Hematopoietic multipotent progenitor cell treated with erythropoietin and hydrocortisone succinate and interleukin-3 and kit ligand, for 8 days (in vitro differentiated cells): ENCODE results near the gene GRSF1.
"Not testable (repeated sequence)": the region's sequence is repeated elsewhere in the genome, so short reads cannot be mapped to it uniquely, and the experiment has no call there.

Experiments
- DNase-seq: peaks from one replicate; pipeline ENCODE4 v3.0.0-alpha.2; 2015

GRSF1 gene, protein sequence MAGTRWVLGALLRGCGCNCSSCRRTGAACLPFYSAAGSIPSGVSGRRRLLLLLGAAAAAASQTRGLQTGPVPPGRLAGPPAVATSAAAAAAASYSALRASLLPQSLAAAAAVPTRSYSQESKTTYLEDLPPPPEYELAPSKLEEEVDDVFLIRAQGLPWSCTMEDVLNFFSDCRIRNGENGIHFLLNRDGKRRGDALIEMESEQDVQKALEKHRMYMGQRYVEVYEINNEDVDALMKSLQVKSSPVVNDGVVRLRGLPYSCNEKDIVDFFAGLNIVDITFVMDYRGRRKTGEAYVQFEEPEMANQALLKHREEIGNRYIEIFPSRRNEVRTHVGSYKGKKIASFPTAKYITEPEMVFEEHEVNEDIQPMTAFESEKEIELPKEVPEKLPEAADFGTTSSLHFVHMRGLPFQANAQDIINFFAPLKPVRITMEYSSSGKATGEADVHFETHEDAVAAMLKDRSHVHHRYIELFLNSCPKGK

DNA sequence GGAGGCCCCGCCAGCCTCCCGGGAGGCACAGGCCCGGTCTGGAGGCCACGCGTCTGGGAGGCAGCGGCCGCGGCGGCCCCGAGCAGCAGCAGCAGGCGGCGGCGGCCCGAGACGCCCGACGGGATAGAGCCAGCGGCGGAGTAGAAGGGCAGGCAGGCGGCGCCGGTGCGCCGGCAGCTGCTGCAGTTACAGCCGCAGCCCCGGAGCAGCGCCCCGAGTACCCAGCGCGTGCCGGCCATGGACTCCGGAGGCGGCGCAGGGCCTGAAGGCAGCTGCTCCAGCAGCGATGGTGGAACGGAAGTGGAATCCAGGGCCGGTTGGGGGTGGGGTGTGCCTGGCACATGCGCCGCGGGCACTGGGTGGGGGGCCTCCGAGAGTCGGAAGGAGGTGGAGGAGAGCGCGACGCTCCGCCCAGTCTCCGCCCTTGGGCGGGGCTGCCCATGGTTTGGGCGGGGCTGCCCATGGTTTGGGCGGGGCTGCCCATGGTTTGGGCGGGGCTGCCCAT, at the start of gene GRSF1:
Gene GRSF1 (minus strand): TSS at position 302 of the 505 bp plus-strand sequence. CDS start 63 bp downstream, at position 239.
- DNase-seq = peak; percentile 85

DNA sequence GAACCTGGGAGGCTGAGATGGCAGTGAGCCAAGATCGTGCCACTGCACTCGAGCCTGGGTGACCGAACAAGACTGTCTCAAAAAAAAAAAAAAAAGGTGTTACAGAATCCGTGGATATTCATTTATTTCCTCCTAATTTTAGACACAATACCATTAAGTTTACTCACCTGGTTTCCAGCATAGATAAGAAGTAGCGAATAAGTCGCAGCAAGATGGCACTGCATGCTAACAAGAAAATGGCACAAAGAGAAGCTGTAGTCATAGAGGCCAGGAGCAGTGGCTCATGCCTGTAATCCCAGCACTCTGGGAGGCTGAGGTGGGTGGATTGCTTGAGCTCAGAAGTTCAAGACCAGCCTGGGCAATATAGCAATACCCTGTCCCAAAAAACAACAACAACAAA, 45.5 kb upstream of the GRSF1 start:
- DNase-seq = no peak

DNA sequence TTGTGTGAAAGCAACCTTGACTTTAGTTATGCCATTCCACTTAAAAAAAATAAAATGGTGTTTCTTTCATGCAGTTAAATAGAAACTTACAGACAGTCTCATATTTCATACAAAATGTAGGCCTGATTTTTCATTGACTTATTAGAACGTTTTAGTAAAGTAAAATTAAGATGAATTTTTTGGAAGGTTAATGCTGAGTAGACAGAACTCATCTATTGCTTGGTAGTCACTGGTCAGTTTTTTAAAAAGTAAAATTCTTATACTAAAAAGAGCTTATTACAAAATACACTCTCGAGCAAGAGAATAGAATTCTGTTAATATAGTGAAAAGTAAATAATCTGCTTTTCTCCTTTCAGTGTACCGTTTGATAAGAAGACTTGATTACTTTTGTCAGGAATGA, 41.0 kb upstream of the GRSF1 start:
- DNase-seq = no peak

DNA sequence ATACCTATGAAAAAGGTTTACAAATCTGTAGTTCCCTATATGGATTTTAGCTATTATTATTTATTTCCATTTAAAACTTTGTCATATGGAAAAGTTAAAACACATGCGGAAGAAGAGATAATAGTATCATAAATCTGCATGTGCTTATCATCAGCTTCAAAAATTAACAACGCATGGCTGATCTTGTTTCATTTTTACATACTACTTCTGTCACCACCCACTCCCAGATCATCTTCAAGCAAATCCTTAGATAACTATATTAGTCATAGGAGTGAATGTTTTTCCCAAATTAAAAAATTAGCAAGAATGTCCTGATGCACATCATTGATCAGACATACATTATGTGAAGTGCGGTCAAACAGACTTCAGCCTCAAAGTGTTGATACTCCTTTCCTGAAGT, 37.9 kb upstream of the GRSF1 start:
- DNase-seq = peak; percentile 20

DNA sequence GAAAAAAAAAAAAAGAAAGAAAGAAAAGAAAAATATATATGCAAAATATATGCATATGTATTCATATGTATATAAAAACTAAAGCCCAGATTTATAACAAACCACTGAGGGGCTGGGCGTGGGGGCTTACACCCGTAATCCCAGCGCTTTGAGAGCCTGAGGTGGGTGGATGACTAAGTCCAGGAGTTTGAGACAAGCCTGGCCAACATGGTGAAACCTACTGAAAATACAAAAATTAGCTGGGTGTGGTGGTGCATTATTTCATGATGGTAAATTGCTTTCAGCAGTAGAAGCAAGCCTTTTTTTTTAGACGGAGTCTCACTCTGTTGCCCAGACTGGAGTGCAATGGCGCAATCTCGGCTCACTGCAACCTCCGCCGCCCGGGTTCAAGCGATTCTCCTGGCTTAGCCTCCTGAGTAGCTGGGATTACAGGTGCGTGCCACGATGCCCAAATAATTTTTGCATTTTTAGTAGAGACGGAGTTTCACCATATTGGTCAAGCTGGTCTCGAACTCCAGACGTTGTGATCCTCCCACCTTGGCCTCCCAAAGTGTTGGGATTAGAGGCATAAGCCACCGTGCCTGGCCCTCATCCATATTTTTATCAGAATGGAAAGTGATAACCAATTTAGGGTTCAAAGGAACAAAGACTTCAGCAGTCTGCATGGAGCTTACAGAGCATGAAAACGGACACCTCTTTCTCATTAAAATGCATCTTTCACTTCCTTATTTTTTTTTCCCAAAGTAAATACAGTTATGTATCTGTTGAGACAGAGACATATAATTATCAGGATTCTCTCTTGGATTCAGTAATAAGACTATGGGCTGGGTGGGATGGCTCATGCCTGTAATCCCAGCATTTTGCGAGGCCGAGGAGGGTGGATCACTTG, 34.8 kb upstream of the GRSF1 start:
- no peak for DNase-seq

DNA sequence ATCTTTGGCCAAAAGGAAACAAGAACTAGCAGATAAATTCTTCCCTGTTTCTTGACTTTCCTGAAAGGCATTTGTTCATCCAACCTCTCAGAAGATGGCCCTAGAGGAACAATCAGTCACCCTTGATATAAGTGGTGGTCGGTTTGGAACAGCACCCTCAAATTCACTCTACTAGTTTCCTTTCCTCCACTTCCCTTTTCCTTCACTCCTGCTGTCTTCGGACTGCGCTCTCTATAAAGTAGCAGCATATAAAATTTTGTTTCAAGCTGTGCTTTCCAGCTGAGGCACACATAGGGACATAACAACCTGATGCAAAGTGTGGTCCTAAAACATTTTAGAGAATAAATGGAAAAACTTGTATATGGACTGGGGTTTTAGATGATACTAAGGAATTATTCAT, 33.5 kb upstream of the GRSF1 start:
- DNase-seq = no peak

DNA sequence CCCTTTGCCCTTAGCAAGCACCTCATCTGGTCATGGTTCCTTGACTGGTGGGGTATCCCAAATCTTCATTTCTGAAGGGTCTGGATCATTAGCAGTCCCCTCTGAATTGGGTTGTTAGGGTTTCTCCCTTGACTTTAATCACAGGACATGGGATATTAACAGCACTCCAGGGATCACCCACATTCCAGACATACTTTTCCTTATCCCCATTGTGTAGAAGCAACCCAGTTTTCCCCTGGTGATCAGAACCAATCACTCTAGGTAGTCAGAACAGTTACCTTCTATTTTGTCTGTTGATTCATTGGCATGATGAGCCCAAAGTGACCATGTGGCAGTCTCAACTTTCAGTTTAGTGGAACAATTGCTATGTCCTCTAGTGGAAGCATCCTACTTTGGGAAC, 29.1 kb upstream of the GRSF1 start:
- no peak for DNase-seq

DNA sequence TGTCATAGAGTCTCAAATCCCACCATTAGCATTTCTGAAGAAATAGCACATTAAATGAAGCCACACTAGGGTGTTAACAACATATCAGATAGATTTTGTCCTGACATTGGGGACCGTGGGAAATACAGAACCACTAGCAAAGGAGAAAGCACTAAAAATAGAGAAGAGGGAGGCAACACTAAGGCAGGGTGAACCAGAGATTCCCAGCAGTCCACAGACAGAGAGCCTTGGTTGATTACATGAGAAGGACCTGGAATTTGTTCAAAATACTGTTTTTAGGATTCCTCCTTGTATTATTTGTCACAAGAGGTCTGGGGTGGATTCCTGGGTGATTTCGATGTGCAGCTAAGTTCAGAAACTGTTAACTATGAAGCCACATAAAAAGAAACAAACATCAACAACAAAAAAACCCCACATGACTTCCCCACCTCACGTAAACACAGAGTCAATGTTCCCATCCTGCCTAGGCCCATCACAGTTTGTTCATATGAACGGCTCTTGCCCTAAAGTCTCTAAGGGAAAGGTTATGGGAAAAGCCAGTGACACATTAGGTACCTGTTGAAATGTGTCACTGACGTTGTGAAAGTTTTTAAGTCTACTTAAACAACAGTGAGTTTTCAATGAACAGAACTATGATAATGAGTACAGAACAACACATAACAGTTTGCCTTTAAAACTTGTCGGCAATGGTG, 23.6 kb upstream of the GRSF1 start:
- no peak for DNase-seq

DNA sequence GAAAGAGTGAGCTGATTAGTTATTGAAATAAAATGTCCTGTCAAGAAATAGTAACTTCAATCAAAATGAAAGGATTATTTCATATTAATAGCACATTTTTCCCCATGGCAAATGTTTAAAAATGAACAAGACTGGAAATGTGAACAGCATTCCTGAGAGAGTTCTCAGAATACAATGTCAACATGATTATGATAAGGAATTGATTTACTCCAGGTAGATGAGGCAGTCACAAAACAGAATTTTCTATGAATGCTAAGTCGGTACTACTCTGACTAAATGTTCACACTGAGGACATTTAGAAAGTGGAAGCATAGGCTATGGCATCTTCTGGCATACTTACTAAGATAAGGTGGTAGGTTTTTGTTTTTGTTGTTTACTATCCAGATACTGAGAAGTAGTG, 19.4 kb upstream of the GRSF1 start:
- DNase-seq = no peak

DNA sequence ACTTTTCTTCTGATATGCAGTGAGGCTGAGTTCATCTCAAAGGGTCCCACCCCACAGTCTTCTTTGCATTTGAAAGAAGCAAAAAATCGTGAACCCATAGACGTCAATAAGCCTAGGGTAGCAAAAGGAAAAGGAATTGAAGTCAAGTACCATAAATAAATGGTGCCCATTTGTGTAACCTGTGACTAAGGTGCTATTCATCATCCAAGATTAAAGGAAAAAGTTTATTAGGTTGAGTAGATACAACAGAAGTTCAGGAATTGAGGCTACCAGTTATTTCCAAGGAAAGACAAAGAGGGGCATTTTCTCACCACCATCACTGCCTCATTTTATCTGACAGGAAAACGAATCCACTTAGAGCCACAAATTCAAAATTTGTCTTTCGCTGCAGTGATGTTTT, 18.8 kb upstream of the GRSF1 start:
- no peak for DNase-seq

DNA sequence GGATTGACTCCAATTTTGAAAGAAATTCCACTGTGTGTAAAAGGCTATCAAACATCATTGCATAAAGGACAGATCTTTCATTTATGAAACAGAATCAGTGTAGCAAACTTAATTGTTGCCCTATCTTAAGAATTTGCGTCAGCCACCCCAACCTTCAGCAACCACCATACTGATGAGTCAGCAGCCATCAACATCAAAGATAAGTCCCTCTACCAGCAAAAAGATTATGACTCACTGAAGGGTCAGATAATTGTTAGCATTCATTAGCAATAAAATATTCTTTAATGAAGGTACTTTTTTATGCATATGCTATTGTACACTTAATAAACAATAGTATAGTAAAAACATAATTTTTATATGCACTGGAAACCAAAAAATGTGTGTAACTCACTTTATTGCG, 15.8 kb upstream of the GRSF1 start:
- DNase-seq = peak; percentile 75

DNA sequence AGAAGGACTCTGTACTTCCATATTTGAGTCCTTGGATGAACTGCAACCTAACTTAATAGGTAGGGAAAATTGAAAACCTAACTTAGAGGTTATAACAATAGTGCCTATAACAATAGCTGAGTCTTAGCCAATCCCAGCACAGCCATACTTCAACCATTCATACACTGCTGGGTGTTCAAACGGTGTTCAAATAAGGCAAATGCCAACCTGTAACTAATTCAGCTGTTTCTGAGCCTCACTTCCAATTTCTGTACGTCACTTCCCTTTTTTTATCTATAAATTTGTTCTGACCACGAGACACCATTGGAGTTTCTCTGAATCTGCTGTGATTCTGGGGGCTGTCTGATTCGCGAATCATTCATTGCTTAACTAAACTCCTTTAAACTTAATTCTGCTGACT, 9.6 kb upstream of the GRSF1 start:
- DNase-seq = no peak

DNA sequence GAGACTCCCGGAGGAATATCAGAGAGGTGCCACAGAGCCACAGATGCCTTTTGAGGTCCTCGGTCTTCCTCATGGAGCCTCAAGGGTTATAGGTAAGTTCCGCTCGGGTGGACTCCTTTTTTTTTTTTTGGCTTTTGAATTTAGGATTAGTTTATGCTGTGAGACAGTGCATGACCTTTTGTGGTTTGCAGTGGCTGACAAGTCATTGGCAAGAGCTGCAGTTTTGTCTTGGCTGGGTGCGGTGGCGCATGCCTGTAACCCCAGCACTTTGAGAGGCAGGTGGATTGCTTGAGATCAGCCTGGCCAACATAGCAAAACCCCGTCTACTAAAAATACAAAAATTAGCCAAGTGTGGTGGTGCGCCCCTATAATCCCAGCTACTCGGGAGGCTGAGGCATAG, 4.5 kb upstream of the GRSF1 start:
- no peak for DNase-seq

DNA sequence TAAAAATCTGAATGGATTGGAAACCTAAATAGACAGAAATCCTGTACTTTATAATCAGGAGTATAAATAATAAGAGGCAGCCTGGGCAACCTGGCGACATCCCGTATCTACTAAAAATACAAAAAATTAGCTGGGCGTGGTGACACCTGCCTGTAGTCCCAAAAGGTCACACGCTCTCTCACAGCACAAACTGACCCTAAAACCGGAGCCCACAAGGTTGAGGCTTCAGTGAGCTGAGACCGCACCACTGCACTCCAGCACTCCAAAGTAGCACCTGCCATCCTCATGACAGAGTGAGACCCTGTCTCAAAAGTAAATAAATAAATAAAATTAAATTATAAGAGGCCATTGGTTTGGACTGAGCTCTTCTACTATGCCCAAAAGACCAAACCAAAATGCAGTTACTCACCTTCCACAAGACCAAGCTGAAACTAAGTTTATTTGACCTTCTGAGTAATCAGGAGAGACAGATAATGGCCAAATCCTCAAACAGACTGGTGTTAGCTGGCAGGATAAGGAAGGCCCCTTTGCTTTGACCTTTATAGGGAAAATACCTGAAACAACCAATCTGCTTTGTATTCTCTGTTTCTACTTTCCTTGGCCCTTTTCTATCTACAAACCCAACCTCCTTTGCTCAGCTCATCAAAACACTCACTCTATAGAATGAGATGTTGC, 3.2 kb upstream of the GRSF1 start:
- no peak for DNase-seq

DNA sequence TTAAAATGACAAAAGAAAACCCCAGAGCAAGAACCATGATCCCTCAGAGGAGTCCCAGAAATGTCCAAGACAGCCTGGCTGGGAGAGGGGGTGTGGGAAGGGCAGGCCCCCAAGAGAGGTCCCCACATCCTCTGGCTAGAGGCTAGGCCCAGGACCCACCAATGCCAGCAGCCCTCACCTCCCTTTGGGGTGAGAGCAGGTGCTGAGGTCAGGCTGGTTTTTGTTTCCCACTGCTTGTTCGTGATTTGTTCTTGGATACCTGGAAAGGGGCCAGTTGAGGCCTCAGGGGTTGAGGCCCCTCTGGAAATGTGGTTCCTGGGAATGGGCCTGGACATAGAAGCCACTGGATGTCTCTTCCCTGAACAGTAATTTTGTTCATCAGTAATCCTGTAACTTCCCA, 2.3 kb upstream of the GRSF1 start:
- no peak for DNase-seq

DNA sequence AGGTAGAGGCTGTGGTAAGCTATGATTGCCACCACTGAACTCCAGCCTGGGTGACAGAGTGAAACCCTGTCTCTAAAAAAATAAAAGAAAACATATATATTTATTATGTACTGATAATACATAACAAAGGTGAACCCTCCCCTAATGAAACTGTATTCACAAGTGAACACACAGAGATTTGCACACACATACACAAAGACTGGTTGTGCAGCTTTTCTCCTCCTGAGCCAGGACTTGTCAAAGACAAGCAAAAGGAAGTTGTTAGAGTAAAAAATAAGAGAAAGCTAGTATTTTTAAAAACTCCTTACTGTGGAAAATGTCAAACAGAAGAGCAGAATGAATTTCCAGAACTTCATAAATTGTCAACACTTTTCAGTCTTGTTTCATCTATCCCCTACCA, 1.5 kb upstream of the GRSF1 start:
- DNase-seq = no peak

DNA sequence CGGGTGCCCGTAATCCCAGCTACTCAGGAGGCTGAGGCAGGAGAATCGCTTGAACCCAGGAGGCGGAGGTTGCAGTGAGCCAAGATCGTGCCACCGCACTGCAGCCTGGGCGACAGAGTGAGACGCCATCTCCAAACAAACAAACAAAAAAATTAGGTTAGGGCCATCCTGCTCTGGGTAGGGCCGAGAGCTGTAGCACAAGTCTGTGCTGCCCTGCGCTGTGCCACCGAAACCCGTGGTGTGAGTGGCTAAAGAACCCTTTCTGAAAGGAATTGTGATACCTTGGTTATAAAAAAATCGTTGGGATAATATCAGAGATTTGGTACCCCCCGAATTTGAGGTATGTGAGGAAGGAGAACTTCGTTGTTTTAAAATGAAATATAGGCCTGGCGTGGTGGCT, 941 bp upstream of the GRSF1 start:
- DNase-seq = not testable (repeated sequence)

DNA sequence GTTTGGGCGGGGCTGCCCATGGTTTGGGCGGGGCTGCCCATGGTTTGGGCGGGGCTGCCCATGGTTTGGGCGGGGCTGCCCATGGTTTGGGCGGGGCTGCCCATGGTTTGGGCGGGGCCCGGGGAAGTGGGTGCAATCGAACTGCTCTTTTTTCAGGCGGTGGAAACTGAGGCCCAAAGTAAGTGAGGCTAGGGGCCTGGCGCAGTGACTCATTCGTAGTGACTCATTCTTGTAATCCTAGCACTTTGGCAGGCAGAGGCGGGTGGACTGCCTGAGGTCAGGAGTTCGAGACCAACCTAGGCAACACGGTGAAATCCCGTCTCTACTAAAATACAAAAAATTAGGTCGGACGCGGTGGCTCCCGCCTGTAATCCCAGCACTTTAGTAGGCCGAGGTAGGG, 447 bp upstream of the GRSF1 start:
- peak; percentile 35 for DNase-seq

DNA sequence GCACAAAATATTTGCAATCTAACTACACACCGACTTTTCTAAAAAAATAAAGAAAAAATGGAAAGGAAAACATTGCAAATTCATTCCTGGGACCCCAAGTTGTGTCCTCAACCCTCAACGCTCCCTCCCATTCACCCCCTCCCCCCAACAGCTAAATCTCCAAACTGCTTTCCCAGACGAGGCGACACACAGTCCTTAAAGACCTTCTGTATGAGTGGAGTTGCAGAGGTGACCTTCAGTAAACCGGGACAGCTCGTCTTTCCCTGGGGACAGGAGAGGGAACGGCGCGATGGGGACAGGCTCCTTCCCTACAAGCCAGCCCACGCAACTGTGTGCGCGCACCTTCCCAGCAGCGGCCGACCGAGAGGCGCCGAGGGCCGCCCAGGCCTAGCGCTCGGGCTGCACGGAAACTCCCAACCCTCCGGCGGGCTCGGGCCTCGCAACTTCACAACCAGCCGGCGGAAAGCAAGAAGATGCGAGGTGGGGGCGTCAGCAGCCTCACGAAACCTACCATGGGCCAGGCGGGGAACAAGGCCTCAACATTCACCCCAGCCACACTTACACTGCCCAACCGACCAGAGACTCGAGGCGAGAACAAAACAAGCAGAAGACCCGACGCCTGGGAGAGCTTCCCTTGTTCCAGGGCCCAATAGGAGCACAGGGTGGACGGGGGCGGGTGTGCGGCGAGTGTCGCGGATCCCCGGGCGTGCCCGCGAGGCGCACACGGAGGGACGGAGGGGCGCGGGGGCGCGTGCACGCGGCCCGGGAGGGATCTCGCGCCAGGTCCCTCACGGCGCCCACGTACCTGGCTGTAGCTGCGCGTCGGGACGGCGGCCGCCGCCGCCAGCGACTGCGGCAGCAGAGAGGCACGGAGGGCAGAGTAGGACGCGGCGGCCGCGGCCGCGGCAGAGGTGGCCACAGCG, 763 bp downstream of the GRSF1 start:
- peak; percentile 72 for DNase-seq

DNA sequence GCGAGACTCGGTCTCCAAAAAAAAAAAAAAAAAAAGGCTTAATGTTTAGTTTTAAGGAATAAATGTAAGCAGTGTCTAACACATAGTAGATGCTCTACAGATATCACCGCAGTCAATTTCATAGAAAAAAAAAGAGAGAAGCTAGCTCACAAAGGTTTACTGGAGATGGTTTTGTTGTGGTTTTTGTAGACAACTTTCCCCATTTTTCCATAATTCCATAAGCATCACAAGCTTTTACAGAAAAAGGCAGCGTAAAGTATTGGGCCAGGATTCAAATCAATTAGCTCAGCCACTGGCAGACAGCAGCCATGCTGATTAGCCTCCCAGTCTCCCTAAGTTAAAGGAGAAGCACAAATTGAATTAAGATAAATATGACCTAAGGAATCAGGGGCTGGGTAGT, 1.5 kb downstream of the GRSF1 start:
- peak; percentile 30 for DNase-seq

DNA sequence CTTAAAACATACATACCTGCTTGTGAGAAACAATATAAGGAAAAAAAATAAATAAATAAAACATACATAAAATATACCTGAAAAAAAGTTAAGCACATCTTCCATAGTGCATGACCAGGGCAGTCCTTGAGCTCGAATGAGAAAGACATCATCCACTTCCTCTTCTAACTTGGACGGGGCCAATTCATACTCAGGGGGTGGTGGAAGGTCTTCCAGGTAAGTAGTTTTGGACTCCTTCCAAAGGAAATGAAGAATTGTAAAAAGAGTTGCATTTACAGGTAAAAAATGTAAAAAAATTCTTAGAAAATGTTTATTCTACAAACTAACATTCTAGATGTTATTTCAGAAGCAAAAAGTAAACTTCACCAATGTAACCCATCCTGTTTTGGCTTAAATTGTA, 3.6 kb downstream of the GRSF1 start:
- DNase-seq = no peak
